C4-2B (cell line): ENCODE results near the gene FHIT.

Experiments
- CTCF ChIP-seq: fragments of 450-650 bp; conservative IDR thresholded peaks from 2 replicates; pipeline ENCODE4 v1.5.1; 2017; ENCODE audit warnings: mild to moderate bottlenecking
- ZFX ChIP-seq: fragments of 450-650 bp; IDR thresholded peaks from 2 replicates; pipeline ENCODE4 v1.6.1; 2017

GRCh38 chr3:60512506-60512905 is 738.7 kb downstream of the FHIT start:
- TF ChIP-seq CTCF (no peak), ZFX (no peak)
